ENCODE measurements around the gene CCDC198.

Gene CCDC198

GRCh38 chr14:57462551-57462950 lies 31.1 kb downstream of the CCDC198 start:
- no peak for DNase-seq

- no peak for DNase-seq
Measured at GRCh38 chr14:57461777-57462320, 31.8 kb downstream of the CCDC198 start.

GRCh38 chr14:57435923-57436322 lies 57.7 kb downstream of the CCDC198 start:
- DNase-seq, result no peak

GRCh38 chr14:57420986-57421385 lies 72.7 kb downstream of the CCDC198 start:
- no peak for DNase-seq

- DNase-seq, result no peak
Measured at GRCh38 chr14:57420033-57420432, 73.6 kb downstream of the CCDC198 start.
